Left ventricle myocardium inferior (tissue), 1 donor: ENCODE measurements around the gene PPP4R1. TPM values are rescaled to one million over a fixed set of nuclear protein-coding genes. Genes with fewer than 3 reads are reported as not detected.

Experiments used
- DNase-seq: peaks from one replicate; pipeline ENCODE4 v3.0.0-alpha.2; 2020
- H3K27ac ChIP-seq: fragments of 200-600 bp; replicated peaks from 2 replicates; pipeline ENCODE4 v1.8.0; 2021
- H3K27me3 ChIP-seq: fragments of 200-600 bp; 2 replicates; pipeline ENCODE4 v1.8.0; 2021; ENCODE audit warnings: low read depth
- H3K36me3 ChIP-seq: fragments of 200-600 bp; 2 replicates; pipeline ENCODE4 v1.8.0; 2021
- H3K4me1 ChIP-seq: fragments of 200-600 bp; 2 replicates; pipeline ENCODE4 v1.8.0; 2021
- H3K4me3 ChIP-seq: fragments of 200-600 bp; 2 replicates; pipeline ENCODE4 v1.8.0; 2021; ENCODE audit warnings: mild to moderate bottlenecking, moderate library complexity
- H3K9me3 ChIP-seq: fragments of 200-600 bp; replicated peaks from 2 replicates; pipeline ENCODE4 v1.8.0; 2021
- intact Hi-C: fragments of 100-400 bp; cut with micrococcal nuclease; formaldehyde crosslinking; loops from one replicate; pipeline ENCODE4 v1.11.0; 2022
- total RNA-seq: library from RNA; stranded (reverse); fragmentation: NEBNext Ultra II Directional; extraction: Animal tissue kit (Norgen Biotek cat#: 25700); gene quantifications from one replicate; pipeline ENCODE4 v1.2.1, GENCODE V29; 2021
- TF ChIP-seq, protein P1 (sequence below): fragments of 200-600 bp; IDR thresholded peaks from 2 replicates; pipeline ENCODE4 v1.8.0; 2021; ENCODE audit warnings: antibody characterized with exemption, mild to moderate bottlenecking, borderline replicate concordance
- donor health status: DM: no; HTN: yes; CAD: no; lungs with severe emphysema.

Gene PPP4R1
- total RNA-seq, 1 donor from 2014 or later = 53.5 TPM

DNA sequence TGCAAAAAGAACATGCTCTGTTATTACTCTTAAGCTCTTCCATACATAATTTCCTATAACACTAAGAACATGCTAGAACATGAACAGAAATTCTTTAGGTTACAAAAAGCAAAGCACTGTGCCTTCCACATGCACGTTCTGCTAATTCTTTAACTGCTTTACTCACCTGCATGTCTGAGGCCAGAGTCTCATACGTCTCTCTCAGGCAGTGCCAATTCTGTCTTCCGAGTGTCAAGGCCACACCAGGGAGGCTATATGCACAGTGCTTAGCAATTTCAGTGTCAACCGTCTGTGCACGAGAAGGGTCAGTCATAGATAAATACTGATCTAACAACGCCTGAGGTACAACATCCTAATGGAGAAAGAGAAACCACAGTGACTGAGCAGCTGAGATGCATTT, 55.1 kb downstream of the PPP4R1 start:
- Histone ChIP-seq H3K4me3 (no peak overlapping the region), H3K27me3 (no peaks in the 10 kb centered on the region), H3K27ac (no peak overlapping the region), H3K4me1 (peaks cover 9% of the 10 kb centered on the region), H3K9me3 (no peaks in the 10 kb centered on the region), H3K36me3 (peaks cover 95% of the 10 kb centered on the region)
- intact Hi-C loops = no loop called here
- TF ChIP-seq, protein P1, sequence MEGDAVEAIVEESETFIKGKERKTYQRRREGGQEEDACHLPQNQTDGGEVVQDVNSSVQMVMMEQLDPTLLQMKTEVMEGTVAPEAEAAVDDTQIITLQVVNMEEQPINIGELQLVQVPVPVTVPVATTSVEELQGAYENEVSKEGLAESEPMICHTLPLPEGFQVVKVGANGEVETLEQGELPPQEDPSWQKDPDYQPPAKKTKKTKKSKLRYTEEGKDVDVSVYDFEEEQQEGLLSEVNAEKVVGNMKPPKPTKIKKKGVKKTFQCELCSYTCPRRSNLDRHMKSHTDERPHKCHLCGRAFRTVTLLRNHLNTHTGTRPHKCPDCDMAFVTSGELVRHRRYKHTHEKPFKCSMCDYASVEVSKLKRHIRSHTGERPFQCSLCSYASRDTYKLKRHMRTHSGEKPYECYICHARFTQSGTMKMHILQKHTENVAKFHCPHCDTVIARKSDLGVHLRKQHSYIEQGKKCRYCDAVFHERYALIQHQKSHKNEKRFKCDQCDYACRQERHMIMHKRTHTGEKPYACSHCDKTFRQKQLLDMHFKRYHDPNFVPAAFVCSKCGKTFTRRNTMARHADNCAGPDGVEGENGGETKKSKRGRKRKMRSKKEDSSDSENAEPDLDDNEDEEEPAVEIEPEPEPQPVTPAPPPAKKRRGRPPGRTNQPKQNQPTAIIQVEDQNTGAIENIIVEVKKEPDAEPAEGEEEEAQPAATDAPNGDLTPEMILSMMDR = no peak
- DNase-seq = no peak

DNA sequence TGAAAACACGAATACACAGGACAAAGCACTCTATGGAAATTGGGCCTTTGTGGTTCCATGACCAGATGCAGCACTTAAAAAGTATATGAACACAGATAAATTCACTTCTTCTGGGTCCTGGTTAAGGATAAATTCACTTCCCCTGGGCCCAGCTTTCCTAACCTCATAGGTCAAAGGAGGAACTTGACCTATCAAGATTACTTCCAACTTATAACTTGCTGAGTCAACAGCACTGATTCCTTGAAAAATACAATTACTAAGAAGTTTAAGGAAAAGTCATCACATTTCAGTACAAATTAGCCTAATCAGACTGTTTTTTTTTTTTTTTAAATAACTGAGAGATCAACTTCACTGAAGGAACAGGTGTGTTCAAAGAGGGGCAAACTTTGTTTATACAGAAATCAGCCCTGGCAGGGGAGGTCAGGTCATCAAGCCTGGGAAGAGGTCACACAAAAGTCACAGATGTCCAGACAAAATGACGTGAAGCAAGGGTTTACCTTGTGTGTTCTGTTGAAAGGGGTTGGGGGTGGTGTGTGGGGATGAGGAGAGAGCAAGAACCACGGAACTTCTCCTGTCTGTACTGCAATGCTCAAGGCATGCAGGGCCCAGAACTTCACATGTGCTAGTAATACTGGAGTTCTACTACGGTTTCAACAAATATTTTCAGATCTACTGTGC, 55.8 kb downstream of the PPP4R1 start:
- H3K36me3 ChIP-seq = peaks cover 100% of the 10 kb centered on the region
- H3K9me3 ChIP-seq = no peaks in the 10 kb centered on the region
- no peak overlapping the region for H3K27ac ChIP-seq
- H3K4me1 ChIP-seq = peaks cover 1% of the 10 kb centered on the region
- H3K4me3 ChIP-seq = no peak overlapping the region
- TF ChIP-seq, protein P1 = no peak
- intact Hi-C loops = no loop called here
- no peaks in the 10 kb centered on the region for H3K27me3 ChIP-seq
- DNase-seq = no peak

DNA sequence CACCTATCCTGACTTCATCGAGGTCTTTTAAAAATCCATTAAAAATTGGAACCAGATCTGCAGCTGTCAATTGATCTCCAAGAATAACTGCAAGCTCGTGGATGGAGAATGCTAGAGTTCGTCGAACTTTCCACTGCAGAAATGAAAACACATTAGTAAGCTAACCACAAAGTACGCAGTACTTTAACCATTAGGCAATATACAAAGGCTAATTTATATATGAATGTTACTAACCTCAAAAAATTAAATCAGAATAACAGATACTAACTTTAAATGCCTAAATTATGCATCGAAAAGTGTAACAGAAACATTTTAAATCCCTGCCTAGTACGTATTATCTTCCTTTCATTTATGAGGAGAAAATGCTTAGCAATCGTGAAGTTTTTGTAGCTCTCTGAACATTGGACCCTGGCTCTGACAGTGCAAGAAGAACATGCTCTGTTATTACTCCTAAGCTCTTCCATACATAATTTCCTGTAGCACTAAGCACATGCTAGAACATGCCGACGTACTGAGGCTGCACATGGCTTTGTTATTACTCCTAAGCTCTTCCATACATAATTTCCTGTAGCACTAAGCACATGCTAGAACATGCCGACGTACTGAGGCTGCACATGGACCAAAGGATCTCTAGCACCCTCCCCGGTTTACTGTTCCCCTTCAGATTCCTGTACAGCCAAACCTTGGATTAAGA, 57.0 kb downstream of the PPP4R1 start:
- no peak overlapping the region for H3K4me3 ChIP-seq
- intact Hi-C loops = no loop called here
- no peaks in the 10 kb centered on the region for H3K4me1 ChIP-seq
- H3K27ac ChIP-seq = no peak overlapping the region
- TF ChIP-seq, protein P1 = no peak
- peaks cover 100% of the 10 kb centered on the region for H3K36me3 ChIP-seq
- DNase-seq = no peak
- peaks cover 5% of the 10 kb centered on the region for H3K9me3 ChIP-seq
- H3K27me3 ChIP-seq = no peaks in the 10 kb centered on the region

DNA sequence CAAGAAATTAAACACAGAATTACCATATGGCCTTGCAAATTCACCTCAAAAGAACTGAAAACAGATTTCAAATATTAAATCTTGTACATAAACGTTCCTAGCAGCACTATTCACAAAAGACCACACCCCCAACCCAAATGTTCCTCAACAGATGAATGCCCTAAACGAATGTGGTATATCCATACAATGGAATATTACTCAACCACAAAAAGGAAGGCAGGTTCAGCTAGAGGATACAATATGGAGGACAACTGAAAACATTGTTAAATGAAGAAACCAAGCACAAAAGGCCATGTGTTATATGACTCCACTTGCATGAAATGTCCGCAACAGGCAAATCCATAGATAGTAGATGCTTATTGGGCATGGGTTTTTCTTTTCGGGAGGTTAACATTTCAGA, 61.7 kb downstream of the PPP4R1 start:
- TF ChIP-seq, protein P1 = no peak
- H3K4me1 ChIP-seq = no peaks in the 10 kb centered on the region
- H3K27me3 ChIP-seq = no peaks in the 10 kb centered on the region
- H3K9me3 ChIP-seq = peaks cover 5% of the 10 kb centered on the region
- intact Hi-C loops = no loop called here
- DNase-seq = no peak
- no peak overlapping the region for H3K27ac ChIP-seq
- peaks cover 98% of the 10 kb centered on the region for H3K36me3 ChIP-seq
- H3K4me3 ChIP-seq = no peak overlapping the region

DNA sequence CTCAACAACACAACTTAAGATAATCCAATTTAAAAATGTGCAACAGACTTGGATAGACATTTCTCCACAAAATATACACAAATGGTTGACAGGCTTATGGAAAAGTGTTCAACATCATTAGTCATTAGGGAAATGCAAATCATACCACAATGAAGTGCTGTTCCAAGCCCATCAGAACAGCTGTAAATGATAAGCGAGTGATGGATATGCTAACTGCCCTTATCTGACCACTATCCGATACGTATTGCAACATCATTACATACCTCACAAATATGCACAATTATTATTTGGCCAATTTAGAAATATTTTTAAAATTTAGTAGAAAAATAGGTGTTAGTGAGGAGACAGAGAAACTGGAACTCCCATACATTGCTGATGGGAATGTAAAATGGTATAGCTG, 62.2 kb downstream of the PPP4R1 start:
- no peak overlapping the region for H3K4me3 ChIP-seq
- H3K4me1 ChIP-seq = no peaks in the 10 kb centered on the region
- H3K27ac ChIP-seq = no peak overlapping the region
- intact Hi-C loops = no loop called here
- H3K27me3 ChIP-seq = no peaks in the 10 kb centered on the region
- TF ChIP-seq, protein P1 = no peak
- DNase-seq = no peak
- peaks cover 98% of the 10 kb centered on the region for H3K36me3 ChIP-seq
- H3K9me3 ChIP-seq = peaks cover 5% of the 10 kb centered on the region
